Measurements from ENCODE around the gene BRME1.

DNA sequence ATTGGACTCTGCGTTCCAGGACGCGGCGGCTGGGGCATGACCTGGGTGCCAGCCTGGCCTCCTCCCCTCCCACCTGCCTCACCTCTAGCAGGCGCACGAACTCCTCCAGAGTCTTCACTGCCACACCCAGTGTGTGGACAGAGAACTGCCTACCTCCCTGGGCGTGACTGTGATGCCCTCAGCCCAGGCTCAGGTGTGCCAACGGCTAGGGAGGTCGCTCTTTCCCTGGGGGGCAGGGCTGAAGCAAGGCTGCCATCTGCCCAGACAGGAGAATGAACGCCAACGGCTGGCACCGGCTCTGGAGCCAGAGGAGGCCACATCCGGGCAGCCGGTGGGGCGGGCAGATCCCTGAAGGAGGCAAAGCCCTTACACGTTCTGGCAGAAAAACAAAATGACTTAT lies 17.6 kb downstream of the BRME1 start:
- no peak for TF ChIP-seq POLR2A (IDR thresholded peaks at IDR 0.05; ENCODE audit: low read depth)
- TF ChIP-seq, protein P1, sequence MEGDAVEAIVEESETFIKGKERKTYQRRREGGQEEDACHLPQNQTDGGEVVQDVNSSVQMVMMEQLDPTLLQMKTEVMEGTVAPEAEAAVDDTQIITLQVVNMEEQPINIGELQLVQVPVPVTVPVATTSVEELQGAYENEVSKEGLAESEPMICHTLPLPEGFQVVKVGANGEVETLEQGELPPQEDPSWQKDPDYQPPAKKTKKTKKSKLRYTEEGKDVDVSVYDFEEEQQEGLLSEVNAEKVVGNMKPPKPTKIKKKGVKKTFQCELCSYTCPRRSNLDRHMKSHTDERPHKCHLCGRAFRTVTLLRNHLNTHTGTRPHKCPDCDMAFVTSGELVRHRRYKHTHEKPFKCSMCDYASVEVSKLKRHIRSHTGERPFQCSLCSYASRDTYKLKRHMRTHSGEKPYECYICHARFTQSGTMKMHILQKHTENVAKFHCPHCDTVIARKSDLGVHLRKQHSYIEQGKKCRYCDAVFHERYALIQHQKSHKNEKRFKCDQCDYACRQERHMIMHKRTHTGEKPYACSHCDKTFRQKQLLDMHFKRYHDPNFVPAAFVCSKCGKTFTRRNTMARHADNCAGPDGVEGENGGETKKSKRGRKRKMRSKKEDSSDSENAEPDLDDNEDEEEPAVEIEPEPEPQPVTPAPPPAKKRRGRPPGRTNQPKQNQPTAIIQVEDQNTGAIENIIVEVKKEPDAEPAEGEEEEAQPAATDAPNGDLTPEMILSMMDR (IDR thresholded peaks at IDR 0.05) = no peak

All from esophagus muscularis mucosa (tissue), 3 donors.